Ovary (tissue), 3 donors: Measurements from ENCODE around the gene NEAT1.

Source experiments
- EP300 ChIP-seq: sonication (generic); formaldehyde crosslinking; IDR thresholded peaks from one replicate; pipeline ENCODE4 v1.6.1; 2017; ENCODE audit warnings: antibody characterized with exemption
- POLR2A ChIP-seq: fragments of 450-650 bp; IDR thresholded peaks from one replicate; pipeline ENCODE4 v1.6.1; 2017; ENCODE audit warnings: antibody characterized with exemption, mild to moderate bottlenecking, moderate library complexity
- TF ChIP-seq, protein P1 (sequence below), 3 donors: fragments of 450-650 bp in 2 of 3; fragments of 200-600 bp in 1 of 3; IDR thresholded peaks; one replicate each; pipeline versions ENCODE4 v1.5.1 to v1.8.0; 2016 to 2022; ENCODE audit warnings: antibody characterized with exemption in 3 of 3, mild to moderate bottlenecking in 1 of 3
- donor health status: DM: no; HTN: no; CAD: no.

DNA sequence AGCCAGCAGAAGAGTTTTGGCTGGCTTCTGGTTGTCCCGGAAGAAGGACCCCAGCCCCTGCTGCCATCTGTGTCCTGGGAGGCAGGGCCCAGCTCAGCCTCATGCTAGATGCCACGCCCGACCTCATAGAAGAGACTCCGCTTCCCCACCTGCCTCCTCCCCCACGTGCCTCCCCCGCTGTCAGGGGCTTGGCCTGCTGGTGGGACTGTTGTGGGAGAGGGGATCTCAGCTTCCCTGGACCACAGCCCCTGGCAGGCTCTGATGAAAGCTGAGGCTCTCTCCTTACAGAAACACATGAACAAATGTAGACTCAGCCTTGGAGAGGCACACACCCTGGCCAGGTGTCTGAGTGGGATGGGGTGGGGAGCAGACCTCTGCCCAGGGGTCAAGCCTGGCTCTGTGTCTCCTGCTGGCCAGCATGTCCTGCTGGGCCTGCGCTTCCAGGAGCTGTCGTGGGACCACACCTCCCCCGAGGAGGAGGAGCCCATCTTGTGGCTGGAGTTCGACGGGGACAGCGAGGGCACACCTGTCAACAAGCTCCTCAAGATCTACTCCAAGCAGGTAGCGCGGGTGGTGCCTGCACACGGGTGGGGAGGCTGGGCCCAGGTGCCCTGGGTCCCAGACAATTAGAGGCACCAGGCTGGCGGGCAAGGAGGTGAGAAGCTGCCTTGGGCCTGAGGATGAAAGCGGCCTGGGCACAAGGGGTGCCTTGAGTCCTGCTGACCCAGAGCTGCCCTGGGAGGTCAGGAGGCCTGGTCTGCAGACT is 22.1 kb upstream of the NEAT1 start:
- TF ChIP-seq, protein P1, sequence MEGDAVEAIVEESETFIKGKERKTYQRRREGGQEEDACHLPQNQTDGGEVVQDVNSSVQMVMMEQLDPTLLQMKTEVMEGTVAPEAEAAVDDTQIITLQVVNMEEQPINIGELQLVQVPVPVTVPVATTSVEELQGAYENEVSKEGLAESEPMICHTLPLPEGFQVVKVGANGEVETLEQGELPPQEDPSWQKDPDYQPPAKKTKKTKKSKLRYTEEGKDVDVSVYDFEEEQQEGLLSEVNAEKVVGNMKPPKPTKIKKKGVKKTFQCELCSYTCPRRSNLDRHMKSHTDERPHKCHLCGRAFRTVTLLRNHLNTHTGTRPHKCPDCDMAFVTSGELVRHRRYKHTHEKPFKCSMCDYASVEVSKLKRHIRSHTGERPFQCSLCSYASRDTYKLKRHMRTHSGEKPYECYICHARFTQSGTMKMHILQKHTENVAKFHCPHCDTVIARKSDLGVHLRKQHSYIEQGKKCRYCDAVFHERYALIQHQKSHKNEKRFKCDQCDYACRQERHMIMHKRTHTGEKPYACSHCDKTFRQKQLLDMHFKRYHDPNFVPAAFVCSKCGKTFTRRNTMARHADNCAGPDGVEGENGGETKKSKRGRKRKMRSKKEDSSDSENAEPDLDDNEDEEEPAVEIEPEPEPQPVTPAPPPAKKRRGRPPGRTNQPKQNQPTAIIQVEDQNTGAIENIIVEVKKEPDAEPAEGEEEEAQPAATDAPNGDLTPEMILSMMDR (IDR thresholded peaks at IDR 0.05), result no peak
- TF ChIP-seq EP300, result no peak
- TF ChIP-seq POLR2A, result no peak
